SH-SY5Y (cell line): ENCODE data around the gene MAP3K7CL.

Experiments
- GATA2 ChIP-seq: IDR thresholded peaks from 2 replicates; pipeline ENCODE4 v1.6.1; 2011; ENCODE audit warnings: mild to moderate bottlenecking, low read depth, low read length
- GATA3 ChIP-seq: IDR thresholded peaks from 2 replicates; pipeline ENCODE4 v1.6.1; 2011; ENCODE audit warnings: low read depth, mild to moderate bottlenecking, low read length, moderate library complexity

- TF ChIP-seq GATA3, result no peak
- no peak for TF ChIP-seq GATA2
Measured at GRCh38 chr21:29186246-29186645, 55.8 kb downstream of the MAP3K7CL start.
